ENCODE data around the gene PARD6B.

Gene PARD6B

DNA sequence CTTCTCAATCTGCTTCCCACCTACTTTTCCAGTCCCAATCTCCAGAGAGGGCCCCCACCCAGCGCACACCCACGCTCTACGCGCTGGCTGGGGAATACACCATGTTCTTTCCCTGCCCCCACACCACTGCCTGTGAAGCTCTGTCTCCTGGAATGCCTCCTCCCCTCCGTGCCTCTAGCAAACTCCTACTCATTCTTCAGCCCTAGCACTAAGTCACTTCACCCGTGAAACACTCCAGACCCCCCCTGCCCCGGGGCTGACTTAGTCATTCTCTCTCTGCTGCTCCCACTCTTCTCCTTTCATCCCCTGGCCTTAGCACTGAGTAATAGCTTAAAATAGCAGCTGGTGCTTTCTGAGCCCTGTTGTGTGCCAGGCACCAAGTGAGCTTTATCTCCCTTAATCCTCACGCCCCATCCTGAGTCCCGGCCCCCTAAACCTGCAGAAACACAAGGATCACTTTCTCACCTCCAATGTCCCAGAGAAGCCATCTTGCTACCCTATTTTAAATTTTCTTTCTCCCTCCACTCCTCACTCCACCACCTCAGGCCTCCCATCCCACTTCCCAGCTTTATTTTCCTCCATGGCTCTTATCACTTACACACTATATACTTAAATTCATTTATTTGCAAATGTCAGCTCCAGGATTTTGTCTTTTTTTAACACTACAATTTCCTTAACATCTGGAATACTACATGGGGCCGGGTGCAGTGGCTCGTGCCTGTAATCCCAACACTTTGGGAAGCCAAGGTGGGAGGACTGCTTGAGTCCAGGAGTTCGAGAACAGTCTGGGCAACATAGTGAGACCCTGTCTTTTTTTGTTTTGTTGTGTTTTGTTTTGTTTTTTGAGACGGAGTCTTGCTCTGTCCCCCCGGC lies 6.3 kb upstream of the PARD6B start:
- DNase-seq = peak; percentile 36

DNA sequence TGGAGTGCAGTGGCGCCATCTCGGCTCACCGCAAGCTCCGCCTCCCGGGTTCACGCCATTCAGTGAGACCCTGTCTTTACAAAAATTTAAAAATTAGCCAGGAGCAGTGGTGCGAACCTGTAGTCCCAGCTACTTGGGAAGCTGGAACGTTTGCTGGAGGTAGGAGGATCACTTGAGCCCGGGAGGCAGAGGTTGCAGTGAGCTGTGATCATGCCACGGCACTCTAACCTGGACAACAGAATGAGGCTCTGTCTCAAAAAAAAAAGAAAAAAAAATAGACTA lies 5.7 kb upstream of the PARD6B start:
- DNase-seq = no peak

DNA sequence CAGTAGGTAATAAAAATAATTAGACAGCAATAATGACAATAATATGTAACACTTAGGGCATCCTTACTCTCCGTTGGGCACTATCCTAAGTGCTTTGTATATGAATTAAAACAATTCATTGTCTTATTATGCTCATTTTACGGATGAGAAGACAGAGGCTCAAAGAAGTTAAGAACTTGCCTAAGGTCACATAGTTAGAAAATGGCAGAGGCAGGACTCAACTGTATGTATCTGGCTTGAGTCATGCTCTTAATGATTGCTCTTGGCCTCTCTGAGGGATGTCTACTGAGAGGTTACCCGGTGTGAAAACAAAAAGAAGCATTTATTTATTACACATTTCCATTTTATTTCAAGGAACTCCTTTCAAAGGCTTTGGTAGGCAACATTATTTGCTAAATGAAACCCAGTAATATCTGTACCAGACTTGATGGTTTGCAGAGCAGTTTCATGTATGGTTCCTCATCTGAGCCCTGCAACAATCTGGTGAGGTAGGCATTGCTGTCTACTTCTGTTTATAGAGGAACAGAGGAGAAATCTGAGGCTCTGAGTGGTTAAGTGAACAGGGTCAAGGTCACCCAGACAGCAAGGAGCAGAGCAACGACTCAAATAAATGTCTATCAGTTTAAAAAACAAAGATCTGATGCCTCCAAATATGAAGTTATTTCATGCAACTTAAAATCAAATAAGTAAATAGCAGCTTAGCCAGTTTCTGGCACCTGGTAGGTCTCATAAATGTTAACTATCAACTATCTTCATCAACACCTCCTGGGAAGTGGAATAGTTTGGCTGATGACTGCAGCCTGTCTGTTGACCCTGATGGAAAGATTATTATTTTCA lies 4.2 kb upstream of the PARD6B start:
- peak; percentile 39 for DNase-seq

DNA sequence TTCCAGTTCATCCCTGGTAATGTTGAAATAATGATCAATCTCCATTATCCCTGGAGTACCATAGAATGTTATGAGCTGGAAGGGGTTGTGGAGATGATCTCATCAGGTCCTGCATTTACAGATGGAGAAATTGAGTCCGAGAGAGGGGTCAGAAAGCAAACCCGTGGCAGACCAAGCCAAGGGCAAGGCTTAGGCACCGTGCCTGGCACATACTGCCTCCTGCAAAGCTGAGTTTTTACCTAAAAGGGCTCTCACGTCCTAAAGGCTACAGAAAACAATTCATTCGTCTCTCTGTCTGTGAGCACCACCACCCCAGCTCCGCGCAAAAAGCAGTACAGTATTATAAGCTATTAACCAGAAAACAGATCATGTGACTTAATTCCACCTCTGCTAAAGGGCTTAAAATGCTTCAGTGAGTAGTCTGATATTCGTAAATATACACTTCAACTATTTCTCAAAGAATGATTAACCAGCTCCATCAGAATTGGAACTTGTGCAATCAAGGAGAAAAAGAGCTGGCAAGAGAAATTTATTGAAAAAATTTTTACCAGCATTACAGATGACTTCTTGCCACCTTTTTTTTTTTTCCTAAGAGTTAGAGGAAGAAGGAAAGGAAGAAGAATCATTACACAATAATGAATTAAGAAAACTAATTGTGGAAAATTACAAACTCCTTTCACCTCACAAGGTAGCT lies 3.4 kb upstream of the PARD6B start:
- no peak for DNase-seq

DNA sequence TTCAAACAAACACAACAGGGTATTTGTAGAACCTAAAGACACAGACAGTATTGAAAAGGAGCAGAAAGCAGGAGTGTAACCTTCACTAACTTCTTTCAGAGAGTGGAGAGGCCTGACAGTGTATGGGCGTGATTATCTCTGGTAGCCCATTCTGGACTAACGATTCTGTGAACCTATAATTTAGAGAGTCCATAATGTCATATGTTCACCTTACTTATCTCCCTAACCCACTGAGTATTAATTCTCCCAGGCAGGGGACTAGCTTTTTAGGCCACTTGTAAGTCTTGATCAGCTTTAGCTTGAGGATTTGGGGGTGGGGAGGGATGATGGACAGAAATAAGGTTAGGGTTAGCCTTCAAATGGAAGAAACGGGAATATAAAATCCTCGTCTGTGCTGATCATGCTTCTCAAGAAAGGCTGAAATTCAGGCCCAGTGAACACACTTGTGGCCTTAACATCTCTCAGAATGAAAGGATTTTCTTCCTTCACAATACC lies 2.8 kb upstream of the PARD6B start:
- DNase-seq = no peak

DNA sequence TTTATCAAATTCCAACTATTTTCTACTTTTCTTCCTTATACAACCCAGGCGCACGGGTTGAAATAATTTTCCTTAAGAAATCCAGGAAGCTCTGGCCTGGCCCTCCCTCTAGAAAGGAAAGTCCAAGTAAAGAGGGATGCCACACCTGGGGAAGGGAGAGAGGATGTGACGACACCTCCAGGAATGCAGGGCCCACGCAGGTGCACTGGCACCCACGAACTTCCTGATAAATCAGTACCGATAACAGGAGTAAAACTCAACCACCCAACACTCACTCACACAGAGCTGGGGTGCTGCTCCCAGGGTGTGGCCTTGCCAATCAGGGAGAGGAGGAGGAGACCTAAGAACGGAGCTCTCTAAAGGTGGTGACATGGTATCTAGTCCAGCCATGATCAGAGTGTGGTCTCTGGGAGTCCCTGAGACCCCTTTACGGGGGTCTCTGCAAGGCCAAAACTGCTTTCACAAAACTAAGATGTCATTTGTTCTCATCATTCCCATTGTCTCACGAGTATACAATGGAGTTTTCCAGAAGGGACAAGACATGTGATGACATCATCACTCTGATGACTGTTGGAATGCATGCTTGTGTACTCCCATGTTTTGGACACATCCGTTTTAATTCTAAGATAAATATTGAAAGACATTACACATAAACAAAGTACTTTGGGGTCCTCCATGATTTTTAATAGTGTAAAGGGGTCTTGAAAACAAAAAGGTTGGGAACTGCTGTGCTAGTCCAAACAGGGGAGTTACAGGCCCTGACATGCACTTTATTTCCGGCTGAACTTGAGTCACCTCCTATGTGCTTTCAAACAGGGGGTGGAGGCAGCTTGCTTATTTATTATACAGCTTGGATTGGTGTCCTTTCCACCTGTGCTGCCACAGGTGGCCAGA lies 2.2 kb upstream of the PARD6B start:
- DNase-seq = no peak

DNA sequence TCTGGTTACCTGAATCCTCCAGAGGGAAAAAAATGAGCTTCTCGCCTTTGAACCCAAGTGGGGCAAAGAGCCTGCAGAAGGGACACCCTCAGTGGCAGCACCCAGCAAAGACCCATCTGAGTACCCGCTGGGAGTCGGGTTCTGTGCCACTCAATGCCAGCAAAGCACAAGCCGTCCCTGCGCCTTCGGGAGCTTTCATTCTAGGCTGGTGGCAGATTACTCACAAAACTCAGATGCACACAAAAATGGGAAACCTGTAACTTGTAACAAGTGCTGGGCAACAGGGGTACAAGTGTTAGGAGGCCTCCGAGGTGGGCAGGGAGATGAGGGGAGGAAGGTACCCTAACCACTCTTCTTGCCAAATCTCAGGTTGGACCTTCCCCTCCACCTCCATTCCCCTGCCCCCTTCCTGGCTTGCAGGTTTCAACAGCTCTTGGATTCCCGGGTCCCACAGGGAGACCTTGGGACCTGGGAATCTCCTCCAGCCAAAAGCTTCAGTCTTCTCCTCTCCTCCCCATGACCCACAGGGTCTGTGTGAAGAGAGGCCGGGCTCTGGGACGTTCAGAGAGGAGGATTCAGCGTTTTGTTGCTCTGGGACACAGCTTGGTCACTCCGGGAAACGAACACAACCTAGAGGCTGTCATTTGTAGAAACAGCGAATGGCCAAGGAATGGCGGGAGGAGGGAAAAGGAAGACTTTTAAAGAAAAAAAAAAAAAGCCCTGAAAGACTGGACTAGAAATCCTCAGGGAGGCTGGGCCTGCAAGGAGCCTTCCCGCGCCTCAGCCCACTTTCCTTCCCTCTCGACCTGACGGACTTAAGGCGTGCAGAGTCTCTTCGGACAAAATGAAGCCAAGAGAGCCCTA lies 1.2 kb upstream of the PARD6B start:
- no peak for DNase-seq

DNA sequence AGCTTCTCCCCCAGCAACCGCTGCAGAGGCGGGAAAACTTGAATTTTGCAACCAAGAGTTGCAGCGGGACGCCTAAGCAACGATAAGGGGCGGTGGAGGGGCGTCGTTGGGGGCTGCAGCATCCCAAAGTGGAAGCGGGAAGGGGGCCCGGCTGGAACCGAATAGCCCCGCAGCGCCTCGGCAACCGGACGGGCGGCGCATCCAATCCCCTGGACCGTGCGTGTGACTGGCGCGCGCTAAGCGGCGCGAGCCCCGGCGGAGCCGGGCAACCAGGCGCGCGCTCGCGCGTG lies 670 bp upstream of the PARD6B start:
- no peak for DNase-seq

DNA sequence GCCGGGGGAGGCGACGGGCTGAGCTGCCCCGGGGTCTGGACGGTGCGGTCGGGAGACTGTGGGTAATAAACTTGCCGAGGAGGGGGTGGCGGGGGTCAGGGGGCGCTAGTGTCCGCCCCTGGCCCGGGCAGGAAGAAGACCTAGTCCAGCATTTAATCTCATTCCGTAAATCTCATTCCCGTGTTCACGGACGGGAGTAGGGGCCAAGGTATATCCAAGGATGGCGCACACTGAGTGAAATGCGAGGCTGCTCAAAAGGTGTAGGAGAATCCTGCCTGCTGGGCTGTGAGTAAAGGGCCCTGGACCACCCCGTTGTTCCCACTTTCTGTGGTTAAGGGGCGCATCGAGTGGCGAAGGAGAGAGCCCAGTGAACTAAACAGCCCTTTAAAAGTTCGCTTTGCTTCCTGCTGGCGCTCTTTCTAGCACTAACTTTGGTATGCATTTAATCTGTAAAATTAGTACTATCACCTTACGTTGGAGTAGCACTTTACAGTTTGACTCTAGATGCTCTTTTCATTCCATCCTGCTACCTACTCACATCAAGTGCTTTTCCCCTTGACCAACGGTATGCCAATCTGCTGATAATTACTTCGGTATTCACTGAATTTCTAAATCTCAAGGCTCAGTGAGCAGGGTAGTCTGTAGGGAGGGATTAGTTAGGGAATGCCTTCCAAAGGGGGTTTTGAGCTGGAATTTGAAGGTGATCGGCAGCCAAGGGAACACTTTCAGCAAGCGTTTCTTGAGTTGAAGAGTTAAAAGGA lies 730 bp downstream of the PARD6B start:
- no peak for DNase-seq

DNA sequence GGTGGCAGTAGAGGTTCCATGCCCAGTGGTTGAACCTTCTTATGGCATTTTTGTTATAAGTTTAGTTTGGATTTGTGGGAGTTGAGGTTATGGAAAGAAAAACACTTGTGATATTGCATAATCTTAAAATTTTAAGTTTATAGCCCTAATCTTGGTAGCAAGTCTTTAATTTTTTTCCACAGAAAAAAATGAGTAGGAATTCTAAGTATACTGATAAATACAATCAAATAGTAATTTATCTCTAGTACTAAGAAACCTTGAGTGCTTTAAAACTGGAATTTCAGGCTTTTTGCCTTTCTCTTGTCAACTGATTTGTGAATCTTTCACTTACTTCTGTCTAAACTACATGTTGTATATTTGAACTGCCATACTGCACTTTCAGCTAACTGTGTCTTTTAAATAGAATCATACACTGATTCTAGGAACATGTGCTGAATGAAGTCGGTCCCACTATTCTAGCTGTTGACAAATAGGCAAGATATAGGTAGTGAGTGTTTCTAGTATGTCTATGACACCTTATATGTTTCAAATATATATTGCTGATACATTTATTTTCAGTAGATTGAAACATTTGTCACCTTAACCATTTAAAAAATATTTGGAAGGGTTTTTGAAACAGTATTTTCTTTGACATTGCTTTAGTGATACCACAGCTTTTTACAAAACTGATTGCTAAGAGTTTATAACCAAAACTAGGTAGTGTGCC lies 2.4 kb downstream of the PARD6B start:
- DNase-seq = no peak

DNA sequence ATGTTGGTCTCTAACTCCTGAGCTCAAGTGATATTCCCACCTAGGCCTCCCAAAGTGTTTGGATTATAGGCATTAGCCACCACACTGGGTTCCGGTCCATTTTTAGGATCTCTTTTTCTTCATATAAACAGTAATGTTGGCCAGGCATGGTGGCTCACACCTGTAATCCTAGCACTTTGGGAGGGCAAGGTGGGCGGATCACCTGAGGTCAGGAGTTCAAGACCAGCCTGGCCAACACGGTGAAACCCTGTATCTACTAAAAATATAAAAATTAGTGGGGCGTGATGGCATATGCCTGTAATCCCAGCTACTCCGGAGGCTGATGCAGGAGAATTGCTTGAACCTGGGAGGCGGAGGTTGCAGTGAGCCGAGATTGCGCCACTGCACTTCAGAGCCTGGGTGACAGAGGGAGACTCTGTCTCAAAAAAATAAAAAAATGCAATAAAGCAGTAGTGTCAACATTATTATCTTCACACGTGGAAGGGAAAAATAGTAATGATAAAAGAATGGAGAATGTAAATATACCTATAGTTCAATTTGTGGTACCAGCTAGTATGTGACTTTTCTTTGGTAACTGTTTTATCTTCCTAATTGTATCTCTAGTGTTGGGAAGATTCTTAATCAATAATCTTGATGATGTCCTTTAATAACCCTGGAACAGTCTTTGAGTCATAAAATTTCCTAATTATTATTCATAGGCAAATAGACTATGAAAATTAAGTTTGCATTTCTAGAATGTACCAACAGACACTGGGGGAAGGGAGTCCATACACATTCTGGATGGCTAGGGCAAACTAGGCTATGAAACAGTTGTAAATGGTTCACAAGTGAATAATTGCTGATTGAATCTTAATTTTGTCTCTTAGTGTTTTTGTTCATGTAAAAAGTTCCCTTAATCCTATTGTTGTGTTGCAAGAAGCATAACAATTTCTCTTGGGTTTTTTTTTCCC lies 3.6 kb downstream of the PARD6B start:
- DNase-seq = no peak

DNA sequence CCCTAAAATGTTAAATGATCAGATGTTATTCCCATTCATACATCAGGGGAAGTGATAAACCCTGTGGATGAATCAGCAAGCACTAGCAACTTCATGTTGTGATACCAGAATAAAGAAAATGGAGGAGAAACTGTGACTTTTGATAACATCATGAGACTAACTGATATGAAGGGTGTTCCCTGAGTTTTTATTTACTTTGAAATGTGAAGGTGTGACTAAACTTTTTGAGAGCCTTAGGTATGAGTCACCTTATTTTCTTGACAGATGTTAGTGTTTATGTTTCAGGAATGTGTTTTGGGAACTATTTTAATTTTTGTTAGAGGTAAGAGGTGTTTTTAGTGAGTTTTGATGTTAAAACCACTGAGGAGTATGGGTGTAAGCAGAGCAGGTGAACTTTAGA lies 4.4 kb downstream of the PARD6B start:
- DNase-seq = no peak

DNA sequence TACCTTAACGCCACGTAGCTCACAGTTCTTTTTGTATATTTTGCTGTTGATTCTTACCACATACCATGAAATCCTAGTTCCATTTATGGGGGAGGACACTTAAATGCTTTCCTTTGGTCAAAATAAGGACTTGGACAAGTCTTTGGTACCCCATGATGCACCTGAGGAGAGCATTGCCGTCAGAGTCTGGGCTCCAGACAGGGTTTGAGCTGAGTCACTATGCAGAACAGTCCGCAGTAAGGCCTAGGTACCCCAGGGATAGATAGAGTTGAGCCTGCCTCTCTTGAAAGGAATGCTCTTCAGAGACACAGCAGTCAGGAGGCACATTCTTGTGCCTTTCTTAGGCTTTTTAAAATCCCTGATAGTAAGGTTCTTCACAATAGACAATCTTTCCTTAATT lies 6.0 kb downstream of the PARD6B start:
- DNase-seq = no peak

DNA sequence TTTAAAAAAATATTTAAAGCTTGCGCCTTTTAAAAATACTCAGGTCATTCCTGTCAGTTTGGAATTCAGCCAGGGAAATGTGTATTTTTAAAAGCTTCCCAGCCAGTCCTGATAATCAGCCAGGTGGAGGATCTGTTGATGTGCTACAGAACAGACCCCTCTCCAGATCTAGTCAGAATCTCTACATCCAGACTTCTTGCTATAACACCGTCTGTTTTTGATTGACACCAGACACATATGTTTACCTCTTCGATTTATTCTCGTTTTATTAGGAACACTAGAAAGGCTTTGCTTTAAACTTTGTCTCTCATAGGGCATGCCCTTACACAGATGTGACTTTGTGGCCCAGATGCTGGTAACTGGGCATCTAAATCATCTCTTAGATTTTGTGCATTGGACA lies 11.7 kb downstream of the PARD6B start:
- no peak for DNase-seq

DNA sequence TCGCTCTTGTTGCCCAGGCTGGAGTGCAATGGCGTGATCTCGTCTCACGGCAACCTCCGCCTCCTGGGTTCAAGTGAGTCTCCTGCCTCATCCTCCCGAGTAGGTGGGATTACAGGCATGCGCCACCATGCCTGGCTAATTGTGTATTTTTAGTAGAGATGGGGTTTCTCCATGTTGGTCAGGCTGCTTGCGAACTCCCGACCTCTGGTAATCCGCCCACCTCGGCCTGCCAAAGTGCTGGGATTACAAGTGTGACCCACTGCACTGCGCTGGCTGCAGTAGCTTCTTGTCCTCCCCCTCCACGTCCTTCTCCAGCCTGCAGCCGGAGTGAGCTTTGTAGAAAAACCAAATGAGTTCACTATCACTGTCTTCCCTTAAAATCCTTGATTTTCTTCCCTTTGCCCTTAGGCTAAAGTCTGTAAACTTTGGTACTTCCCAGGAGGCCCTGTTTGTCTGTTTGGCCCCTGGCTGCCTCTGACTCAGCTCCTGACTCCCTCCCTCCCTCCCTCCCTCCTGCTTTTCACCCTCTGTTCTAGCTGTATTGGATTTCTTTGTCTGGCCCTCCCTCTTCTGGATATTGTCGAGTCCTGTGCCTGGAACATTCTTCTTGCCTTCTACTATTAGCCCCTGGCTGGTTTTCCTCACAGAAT lies 12.9 kb downstream of the PARD6B start:
- peak; percentile 9 for DNase-seq

DNA sequence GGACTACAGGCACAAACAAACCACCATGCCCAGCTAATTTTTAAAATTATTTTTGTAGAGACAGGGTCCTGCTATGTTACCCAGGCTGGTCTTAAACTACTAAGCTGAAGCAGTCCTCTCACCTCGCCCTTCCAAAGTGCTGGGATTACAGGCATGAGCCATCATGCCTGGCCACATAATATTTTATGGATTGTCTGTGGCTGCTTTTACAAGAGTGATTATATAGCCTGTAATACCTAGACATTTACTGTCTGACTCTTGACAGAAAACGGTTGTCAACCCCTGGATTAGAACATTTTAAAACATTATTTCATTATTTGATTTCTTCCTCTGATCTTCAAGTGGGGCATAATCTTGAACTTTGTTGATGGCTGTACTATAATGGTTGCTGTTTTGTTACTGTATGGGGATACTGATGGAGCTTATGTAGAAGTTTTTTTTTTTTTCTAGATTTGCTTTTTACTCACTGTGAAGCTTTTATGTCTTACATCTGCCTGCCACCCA lies 14.3 kb downstream of the PARD6B start:
- no peak for DNase-seq

DNA sequence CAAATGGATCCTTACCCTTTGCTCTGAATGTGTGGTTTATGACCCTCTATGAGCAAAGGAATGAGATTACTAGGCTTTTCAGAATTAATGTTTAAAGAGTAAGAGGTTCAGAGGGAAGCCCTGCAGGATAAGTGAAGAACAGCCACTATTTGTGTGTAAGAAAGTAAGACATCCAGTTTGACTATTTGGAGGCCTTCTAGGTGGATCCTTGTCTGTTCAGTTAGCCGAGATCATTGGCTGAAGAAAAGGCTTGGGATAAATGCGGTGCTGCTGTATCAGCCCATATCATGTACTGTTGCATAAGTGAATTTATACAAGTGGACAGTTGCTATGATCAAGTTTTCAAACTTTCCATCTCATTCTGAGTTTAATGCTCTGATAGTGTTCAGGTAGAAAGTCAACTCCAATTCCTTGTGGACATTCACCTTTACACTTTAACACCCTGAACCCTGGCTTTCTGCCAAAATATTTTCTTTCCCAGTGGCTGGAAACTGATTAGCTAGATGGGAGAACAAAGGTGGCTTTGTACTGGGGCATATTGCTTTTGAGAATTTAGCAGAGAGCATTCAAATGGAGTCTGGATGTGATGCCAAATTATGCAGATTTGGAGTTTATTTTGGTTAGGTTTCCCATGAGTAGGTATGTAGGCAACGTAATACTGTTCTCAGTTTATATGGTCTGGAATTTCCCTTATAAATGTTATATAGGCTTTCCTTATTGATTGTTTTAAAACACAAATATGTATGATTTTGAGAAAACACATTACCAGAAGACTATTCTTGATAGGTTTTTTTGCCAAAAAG lies 15.0 kb downstream of the PARD6B start:
- DNase-seq = no peak

DNA sequence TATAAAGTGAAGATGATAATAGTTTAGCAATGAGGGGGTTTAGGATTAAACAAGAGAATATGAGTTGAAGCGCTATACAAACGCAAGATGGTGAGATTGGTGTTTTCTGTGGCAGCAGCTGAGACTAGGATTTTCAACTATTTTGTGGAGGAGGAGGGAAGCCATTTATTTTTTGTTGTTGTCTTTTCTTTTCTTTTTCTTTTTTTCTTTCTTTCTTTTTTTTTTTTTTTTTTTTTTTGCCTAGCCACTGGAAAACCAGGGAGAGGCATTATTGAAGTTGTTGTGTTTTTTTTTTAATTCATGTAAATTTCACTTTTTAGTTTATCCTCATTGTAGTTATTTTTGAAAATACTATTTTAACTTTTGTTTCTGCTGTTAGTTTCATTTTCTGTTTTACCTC lies 15.9 kb downstream of the PARD6B start:
- DNase-seq = no peak
